Ascending aorta (tissue), 2 donors: ENCODE results near the gene GBF1. TPM values are rescaled to one million over a fixed set of nuclear protein-coding genes. Genes with fewer than 3 reads are reported as not detected.

Source experiments
- DNase-seq, 2 donors: peaks; one replicate each; pipeline ENCODE4 v3.0.0-alpha.2; 2019; ENCODE audit warnings: low spot score in 2 of 2
- H3K27ac ChIP-seq, 2 donors: fragments of 200-600 bp; sonication (generic); one replicate each; pipeline ENCODE4 v1.5.1; 2016 to 2017; ENCODE audit warnings: mild to moderate bottlenecking in 1 of 2
- H3K27me3 ChIP-seq: fragments of 200-600 bp; sonication (generic); one replicate; pipeline ENCODE4 v1.5.1; 2017
- H3K36me3 ChIP-seq, 2 donors: fragments of 200-600 bp; sonication (generic); one replicate each; pipeline ENCODE4 v1.5.1; 2016
- H3K4me1 ChIP-seq, 2 donors: fragments of 200-600 bp; sonication (generic); one replicate each; pipeline ENCODE4 v1.5.1; 2016 to 2017; ENCODE audit warnings: mild to moderate bottlenecking in 1 of 2
- H3K4me3 ChIP-seq, 2 donors: fragments of 200-600 bp; sonication (generic); one replicate each; pipeline ENCODE4 v1.5.1; 2016 to 2017; ENCODE audit warnings: mild to moderate bottlenecking in 1 of 2
- H3K9me3 ChIP-seq, 2 donors: fragments of 200-600 bp; sonication (generic); one replicate each; pipeline ENCODE4 v1.5.1; 2016
- intact Hi-C: fragments of 100-400 bp; cut with DNase I; formaldehyde crosslinking; loops from one replicate; pipeline ENCODE4 v1.15.1; 2023
- total RNA-seq: library from RNA; depleted of rRNA; stranded (reverse); fragments of >200 nt; gene quantifications from one replicate; pipeline ENCODE4 v1.1.0, GENCODE V29; 2016
- TF ChIP-seq, protein P1 (sequence below), 3 experiments: fragments of 200-600 bp in 2 of 3; fragments of 450-650 bp in 1 of 3; sonication (generic) in 2 of 3; IDR thresholded peaks; one replicate each; pipeline ENCODE4 v1.5.1; 2016 to 2019; ENCODE audit warnings: antibody characterized with exemption in 3 of 3, mild to moderate bottlenecking in 1 of 3, moderate library complexity in 1 of 3

The GBF1 gene
- total RNA-seq, 1 donor from 2014 or later: 56.0 TPM

DNA sequence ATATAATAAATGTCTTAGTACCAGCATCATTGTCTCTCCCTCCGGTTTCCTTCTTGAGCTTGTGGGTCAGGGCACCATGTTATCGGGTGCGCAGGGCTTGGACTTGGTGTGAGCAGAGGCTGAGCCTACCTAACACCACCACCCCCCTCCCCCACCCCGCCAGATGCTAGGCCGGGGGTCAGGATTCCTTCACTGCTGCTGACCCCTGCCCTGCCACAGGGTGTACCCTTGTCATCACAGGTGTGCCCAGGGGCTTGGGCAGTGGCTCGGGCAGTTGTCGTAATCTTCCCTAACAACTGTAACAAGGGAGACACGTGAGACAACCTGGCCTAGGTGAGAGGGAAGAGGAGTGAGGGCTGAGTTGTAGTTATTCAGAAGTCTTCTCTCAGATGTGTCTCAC is 137.5 kb downstream of the GBF1 start:
- Histone ChIP-seq H3K4me1 (no peaks in the 10 kb centered on the region), H3K9me3 (no peaks in the 10 kb centered on the region), H3K27me3 (no peaks in the 10 kb centered on the region), H3K4me3 (no peak overlapping the region), H3K27ac (no peak overlapping the region), H3K36me3 (peaks cover 44 to 50% of the 10 kb centered on the region in 2 donors)
- intact Hi-C loops: no loop called here
- TF ChIP-seq, protein P1, sequence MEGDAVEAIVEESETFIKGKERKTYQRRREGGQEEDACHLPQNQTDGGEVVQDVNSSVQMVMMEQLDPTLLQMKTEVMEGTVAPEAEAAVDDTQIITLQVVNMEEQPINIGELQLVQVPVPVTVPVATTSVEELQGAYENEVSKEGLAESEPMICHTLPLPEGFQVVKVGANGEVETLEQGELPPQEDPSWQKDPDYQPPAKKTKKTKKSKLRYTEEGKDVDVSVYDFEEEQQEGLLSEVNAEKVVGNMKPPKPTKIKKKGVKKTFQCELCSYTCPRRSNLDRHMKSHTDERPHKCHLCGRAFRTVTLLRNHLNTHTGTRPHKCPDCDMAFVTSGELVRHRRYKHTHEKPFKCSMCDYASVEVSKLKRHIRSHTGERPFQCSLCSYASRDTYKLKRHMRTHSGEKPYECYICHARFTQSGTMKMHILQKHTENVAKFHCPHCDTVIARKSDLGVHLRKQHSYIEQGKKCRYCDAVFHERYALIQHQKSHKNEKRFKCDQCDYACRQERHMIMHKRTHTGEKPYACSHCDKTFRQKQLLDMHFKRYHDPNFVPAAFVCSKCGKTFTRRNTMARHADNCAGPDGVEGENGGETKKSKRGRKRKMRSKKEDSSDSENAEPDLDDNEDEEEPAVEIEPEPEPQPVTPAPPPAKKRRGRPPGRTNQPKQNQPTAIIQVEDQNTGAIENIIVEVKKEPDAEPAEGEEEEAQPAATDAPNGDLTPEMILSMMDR (IDR thresholded peaks at IDR 0.05): no peak
- DNase-seq: no peak

DNA sequence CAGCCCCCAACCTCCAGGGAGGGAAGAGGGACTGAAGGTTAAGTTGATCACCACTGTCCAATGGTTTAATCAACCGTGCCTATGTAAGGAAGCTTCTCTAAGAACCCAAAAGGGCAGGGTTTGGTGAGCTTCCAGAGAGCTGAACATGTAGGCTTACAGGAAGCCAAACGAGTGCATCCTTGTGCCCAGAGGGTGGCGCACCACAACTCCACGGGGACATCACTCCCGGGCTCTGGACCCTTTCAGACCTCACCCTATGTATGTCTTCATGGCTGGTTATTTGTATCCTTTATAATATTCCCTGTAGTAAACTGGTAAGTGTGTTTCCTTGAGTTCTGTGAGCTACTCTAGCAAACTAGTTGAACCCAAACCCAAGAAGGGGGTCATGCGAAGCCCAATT is 138.7 kb downstream of the GBF1 start:
- Histone ChIP-seq H3K9me3 (no peaks in the 10 kb centered on the region), H3K36me3 (peaks cover 35 to 39% of the 10 kb centered on the region in 2 donors), H3K4me3 (no peak overlapping the region), H3K27ac (no peak overlapping the region), H3K4me1 (no peaks in the 10 kb centered on the region), H3K27me3 (no peaks in the 10 kb centered on the region)
- no peak for DNase-seq
- TF ChIP-seq, protein P1 (IDR thresholded peaks at IDR 0.05): no peak
- intact Hi-C loops: no loop called here

DNA sequence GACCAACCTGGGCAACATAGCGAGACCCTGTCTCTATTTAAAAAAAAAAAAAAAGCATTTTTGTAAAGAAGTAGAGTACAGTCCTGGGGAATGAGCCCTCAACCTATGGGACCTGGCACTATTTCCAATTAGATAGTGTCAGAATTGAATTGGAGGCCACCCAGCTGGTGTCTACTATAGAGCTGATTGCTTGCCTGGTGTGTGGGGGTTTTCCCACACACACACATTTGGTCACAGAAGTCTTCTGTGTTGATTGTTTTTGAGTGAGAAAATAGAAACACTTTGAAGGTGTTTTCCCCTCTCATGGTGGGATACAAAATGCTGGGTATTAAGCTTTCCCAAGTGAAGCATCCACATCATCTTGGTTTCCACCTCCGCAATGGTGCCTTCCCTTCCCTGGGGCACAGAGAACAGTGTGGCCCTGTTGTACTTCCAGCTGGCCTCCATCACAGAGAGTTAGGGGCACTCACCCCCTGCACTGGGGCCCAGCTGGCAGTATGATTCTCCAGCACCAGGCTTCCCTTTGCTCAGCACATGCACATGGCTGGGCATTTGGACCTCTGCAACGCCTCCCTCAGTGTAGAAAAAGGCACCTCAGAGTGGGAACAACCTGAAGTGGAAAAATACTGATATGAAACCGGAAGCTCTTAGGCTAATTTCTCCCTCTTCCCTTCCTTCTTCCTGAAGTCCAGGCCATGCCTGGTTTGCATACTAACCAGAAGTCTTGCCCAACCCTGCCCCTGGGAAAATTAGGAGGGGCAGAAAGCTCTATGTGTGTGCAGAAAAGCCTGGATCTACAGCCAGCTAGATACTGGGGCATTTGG is 139.5 kb downstream of the GBF1 start:
- Histone ChIP-seq H3K27me3 (no peaks in the 10 kb centered on the region), H3K27ac (no peak overlapping the region), H3K4me3 (no peak overlapping the region), H3K9me3 (no peaks in the 10 kb centered on the region), H3K4me1 (no peaks in the 10 kb centered on the region), H3K36me3 (peaks cover 27 to 31% of the 10 kb centered on the region in 2 donors)
- TF ChIP-seq, protein P1 (IDR thresholded peaks at IDR 0.05): no peak
- intact Hi-C loops: no loop called here
- no peak for DNase-seq

DNA sequence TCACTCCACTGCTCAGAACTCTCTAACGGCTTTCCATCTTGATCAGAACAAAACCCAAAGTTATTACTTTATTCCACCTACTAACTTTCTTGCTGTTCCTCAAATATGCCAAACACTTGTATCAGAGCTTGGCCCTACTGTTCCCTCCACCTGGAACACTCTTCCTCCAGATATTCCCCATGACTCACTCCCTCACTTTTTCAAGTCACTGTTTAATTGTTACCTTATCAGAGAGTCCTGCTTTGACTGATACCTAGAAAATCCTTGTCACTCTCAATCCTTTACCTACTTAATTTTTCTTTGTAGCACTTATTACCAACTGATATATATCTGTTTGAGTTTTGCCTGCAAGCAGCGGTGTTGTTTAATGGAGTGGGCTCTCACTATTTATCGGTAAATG is 144.6 kb downstream of the GBF1 start:
- H3K36me3 ChIP-seq: no peaks in the 10 kb centered on the region
- H3K4me1 ChIP-seq: peaks cover 0 to 6% of the 10 kb centered on the region in 2 donors
- H3K27ac ChIP-seq: no peak overlapping the region
- intact Hi-C loops: loop anchor here (1.0 kb wide), 1 partner anchor 87 kb away; no protein-coding TSS in a partner anchor
- no peak for DNase-seq
- H3K4me3 ChIP-seq: no peak overlapping the region
- TF ChIP-seq, protein P1 (IDR thresholded peaks at IDR 0.05): no peak
- H3K27me3 ChIP-seq: no peaks in the 10 kb centered on the region
- no peaks in the 10 kb centered on the region for H3K9me3 ChIP-seq

DNA sequence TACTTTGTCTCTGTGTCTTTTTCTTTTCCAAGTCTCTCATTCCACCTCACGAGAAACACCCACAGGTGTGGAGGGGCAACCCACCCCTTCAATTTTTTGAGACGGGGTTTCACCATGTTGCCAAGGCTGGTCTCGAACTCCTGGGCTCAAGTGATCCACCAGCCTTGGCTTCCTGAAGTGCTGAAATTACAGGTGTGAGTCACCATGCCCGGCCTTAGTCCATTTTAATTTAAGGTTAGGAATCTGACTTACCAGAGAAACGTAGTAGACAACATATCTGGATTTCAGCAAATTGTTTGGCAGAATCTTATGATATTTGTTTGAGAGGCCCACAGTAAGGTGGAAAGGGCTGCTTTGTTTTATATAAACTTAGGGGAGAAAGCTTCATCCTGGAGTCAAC is 147.0 kb downstream of the GBF1 start:
- peaks cover 8 to 16% of the 10 kb centered on the region in 2 donors for H3K4me1 ChIP-seq
- no peaks in the 10 kb centered on the region for H3K9me3 ChIP-seq
- DNase-seq: no peak
- TF ChIP-seq, protein P1 (IDR thresholded peaks at IDR 0.05): no peak
- no peak overlapping the region for H3K27ac ChIP-seq
- no peaks in the 10 kb centered on the region for H3K27me3 ChIP-seq
- no peak overlapping the region for H3K4me3 ChIP-seq
- intact Hi-C loops: loop anchor here (2.0 kb wide), 1 partner anchor 190 kb away; no protein-coding TSS in a partner anchor
- peaks cover 0 to under 1% of the 10 kb centered on the region in 2 donors for H3K36me3 ChIP-seq
